Adrenal gland (tissue), 5 donors: ENCODE data around the gene MLYCD.

Source experiments
- POLR2A ChIP-seq, 2 donors: fragments of 450-650 bp; IDR thresholded peaks; one replicate each; pipeline ENCODE4 v1.6.1; 2017; ENCODE audit warnings: antibody characterized with exemption in 2 of 2, mild to moderate bottlenecking in 2 of 2, moderate library complexity in 1 of 2
- TF ChIP-seq, protein P1 (sequence below), 6 experiments: fragments of 450-650 bp in 4 of 6; fragments of 200-600 bp in 2 of 6; sonication (generic) in 1 of 6; IDR thresholded peaks; 1 replicate in 5 of 6; 2 replicates in 1 of 6; pipeline versions ENCODE4 v1.5.1 to v1.8.0; 2016 to 2021; ENCODE audit warnings: antibody characterized with exemption in 6 of 6, mild to moderate bottlenecking in 2 of 6, moderate library complexity in 1 of 6
- donor health status: DM: no; HTN: no; CAD: no.

GRCh38 chr16:83971165-83972130, 72.5 kb downstream of the MLYCD start:
- TF ChIP-seq, protein P1, sequence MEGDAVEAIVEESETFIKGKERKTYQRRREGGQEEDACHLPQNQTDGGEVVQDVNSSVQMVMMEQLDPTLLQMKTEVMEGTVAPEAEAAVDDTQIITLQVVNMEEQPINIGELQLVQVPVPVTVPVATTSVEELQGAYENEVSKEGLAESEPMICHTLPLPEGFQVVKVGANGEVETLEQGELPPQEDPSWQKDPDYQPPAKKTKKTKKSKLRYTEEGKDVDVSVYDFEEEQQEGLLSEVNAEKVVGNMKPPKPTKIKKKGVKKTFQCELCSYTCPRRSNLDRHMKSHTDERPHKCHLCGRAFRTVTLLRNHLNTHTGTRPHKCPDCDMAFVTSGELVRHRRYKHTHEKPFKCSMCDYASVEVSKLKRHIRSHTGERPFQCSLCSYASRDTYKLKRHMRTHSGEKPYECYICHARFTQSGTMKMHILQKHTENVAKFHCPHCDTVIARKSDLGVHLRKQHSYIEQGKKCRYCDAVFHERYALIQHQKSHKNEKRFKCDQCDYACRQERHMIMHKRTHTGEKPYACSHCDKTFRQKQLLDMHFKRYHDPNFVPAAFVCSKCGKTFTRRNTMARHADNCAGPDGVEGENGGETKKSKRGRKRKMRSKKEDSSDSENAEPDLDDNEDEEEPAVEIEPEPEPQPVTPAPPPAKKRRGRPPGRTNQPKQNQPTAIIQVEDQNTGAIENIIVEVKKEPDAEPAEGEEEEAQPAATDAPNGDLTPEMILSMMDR (IDR thresholded peaks at IDR 0.05): no peak
- TF ChIP-seq POLR2A (IDR thresholded peaks at IDR 0.05): no peak
